T-helper 1 cell treated with Interleukin-12 subunit alpha and Interleukin-12 subunit beta and Interleukin-4 antibody, amounts not matched to agents 30 μg/mL and 1 μg/mL, for 36 hours (primary cell): ENCODE measurements around the gene SLC39A12.
"Not testable (repeated sequence)": the region's sequence is repeated elsewhere in the genome, so short reads cannot be mapped to it uniquely, and the experiment has no call there.

Source experiments
- H3K27ac Mint-ChIP-seq: one replicate; pipeline ENCODE4 v1.8.0; 2021; ENCODE audit warnings: mild to moderate bottlenecking, mixed read lengths
- H3K27me3 Mint-ChIP-seq: one replicate; pipeline ENCODE4 v1.8.0; 2021; ENCODE audit warnings: low read depth, mixed read lengths
- H3K36me3 Mint-ChIP-seq: one replicate; pipeline ENCODE4 v1.8.0; 2021; ENCODE audit warnings: low read depth, mixed read lengths
- H3K4me1 Mint-ChIP-seq: one replicate; pipeline ENCODE4 v1.8.0; 2021; ENCODE audit warnings: low read depth, mixed read lengths
- H3K4me3 Mint-ChIP-seq: one replicate; pipeline ENCODE4 v1.8.0; 2021; ENCODE audit warnings: mild to moderate bottlenecking, moderate library complexity, mixed read lengths
- H3K9me3 Mint-ChIP-seq: one replicate; pipeline ENCODE4 v1.8.0; 2021; ENCODE audit warnings: mixed read lengths

The SLC39A12 gene

GRCh38 chr10:17950269-17950668, 1.4 kb upstream of the SLC39A12 start:
- H3K36me3 Mint-ChIP-seq, H3K4me3 Mint-ChIP-seq, H3K9me3 Mint-ChIP-seq, H3K4me1 Mint-ChIP-seq, H3K27me3 Mint-ChIP-seq, H3K27ac Mint-ChIP-seq: not testable (repeated sequence)

GRCh38 chr10:17950726-17951125, 992 bp upstream of the SLC39A12 start:
- H3K4me3 Mint-ChIP-seq: no peak overlapping the region
- H3K9me3 Mint-ChIP-seq: no peaks in the 10 kb centered on the region
- H3K4me1 Mint-ChIP-seq: no peaks in the 10 kb centered on the region
- no peaks in the 10 kb centered on the region for H3K36me3 Mint-ChIP-seq
- H3K27ac Mint-ChIP-seq: no peak overlapping the region
- no peaks in the 10 kb centered on the region for H3K27me3 Mint-ChIP-seq

GRCh38 chr10:17954372-17954771, 2.7 kb downstream of the SLC39A12 start:
- H3K36me3 Mint-ChIP-seq, H3K4me3 Mint-ChIP-seq: not testable (repeated sequence)

GRCh38 chr10:17954861-17955260, 3.1 kb downstream of the SLC39A12 start:
- no peaks in the 10 kb centered on the region for H3K4me1 Mint-ChIP-seq
- no peak overlapping the region for H3K4me3 Mint-ChIP-seq
- H3K27me3 Mint-ChIP-seq: no peaks in the 10 kb centered on the region
- H3K27ac Mint-ChIP-seq: no peak overlapping the region
- no peaks in the 10 kb centered on the region for H3K9me3 Mint-ChIP-seq
- no peaks in the 10 kb centered on the region for H3K36me3 Mint-ChIP-seq

More at GRCh38 chr10:17954372-17954771, 2.7 kb downstream of the SLC39A12 start:
- not testable (repeated sequence) for H3K9me3 Mint-ChIP-seq, H3K4me1 Mint-ChIP-seq, H3K27ac Mint-ChIP-seq, H3K27me3 Mint-ChIP-seq

DNA sequence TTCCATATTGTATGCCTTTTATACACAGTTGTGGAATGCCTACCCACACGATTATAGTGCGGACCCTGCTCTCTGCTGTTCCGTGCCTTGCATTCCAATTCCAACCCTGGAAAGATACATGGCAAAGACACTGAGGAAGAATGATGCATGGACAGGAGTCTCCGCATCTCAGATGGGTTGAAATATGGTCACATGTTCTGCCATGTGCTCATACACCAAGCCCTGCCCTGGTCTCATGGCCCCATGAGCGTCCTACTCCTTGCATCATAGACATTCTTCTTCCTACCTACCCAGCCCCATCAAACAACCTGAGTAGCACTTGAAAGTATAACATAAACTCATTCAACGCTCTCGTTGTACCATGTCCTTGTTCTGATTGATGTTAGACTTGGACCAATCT, 6.3 kb downstream of the SLC39A12 start:
- Mint-ChIP-seq H3K4me1 (no peaks in the 10 kb centered on the region), H3K4me3 (no peak overlapping the region), H3K27ac (no peak overlapping the region), H3K9me3 (peaks cover 4% of the 10 kb centered on the region), H3K36me3 (no peaks in the 10 kb centered on the region), H3K27me3 (no peaks in the 10 kb centered on the region)

DNA sequence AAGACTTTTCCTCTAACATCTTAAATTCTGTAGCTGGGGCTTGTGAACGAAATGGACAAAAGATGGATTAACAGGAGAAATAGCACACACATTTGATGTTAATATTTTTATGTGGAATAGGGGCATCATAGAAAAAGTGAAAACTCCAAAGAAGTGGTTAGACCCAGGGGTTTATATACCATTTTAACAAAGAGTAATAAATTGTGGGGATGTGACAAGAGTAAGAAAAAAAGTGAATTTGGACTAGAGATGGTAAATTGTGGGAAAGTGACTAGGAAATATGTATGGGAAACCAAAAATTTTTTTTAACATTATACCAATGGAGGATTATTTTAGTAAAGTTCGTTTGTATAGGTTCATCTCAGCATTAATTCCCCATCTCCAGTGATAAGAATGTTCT, 8.2 kb downstream of the SLC39A12 start:
- Mint-ChIP-seq H3K4me3 (no peak overlapping the region), H3K36me3 (no peaks in the 10 kb centered on the region), H3K27ac (no peak overlapping the region), H3K27me3 (no peaks in the 10 kb centered on the region), H3K9me3 (peaks cover 4% of the 10 kb centered on the region), H3K4me1 (no peaks in the 10 kb centered on the region)

GRCh38 chr10:17961551-17962422, 10.1 kb downstream of the SLC39A12 start:
- Mint-ChIP-seq H3K27me3 (no peaks in the 10 kb centered on the region), H3K27ac (no peak overlapping the region), H3K9me3 (peaks cover 4% of the 10 kb centered on the region), H3K36me3 (no peaks in the 10 kb centered on the region), H3K4me3 (no peak overlapping the region), H3K4me1 (no peaks in the 10 kb centered on the region)

GRCh38 chr10:17963431-17963830, 11.7 kb downstream of the SLC39A12 start:
- Mint-ChIP-seq H3K36me3 (no peaks in the 10 kb centered on the region), H3K27ac (no peak overlapping the region), H3K9me3 (peaks cover 4% of the 10 kb centered on the region), H3K4me3 (no peak overlapping the region), H3K27me3 (no peaks in the 10 kb centered on the region), H3K4me1 (no peaks in the 10 kb centered on the region)

GRCh38 chr10:17965649-17966235, 14.0 kb downstream of the SLC39A12 start:
- no peaks in the 10 kb centered on the region for H3K36me3 Mint-ChIP-seq
- no peak overlapping the region for H3K4me3 Mint-ChIP-seq
- no peaks in the 10 kb centered on the region for H3K27me3 Mint-ChIP-seq
- H3K27ac Mint-ChIP-seq: no peak overlapping the region
- H3K4me1 Mint-ChIP-seq: no peaks in the 10 kb centered on the region
- peaks cover 8% of the 10 kb centered on the region for H3K9me3 Mint-ChIP-seq

DNA sequence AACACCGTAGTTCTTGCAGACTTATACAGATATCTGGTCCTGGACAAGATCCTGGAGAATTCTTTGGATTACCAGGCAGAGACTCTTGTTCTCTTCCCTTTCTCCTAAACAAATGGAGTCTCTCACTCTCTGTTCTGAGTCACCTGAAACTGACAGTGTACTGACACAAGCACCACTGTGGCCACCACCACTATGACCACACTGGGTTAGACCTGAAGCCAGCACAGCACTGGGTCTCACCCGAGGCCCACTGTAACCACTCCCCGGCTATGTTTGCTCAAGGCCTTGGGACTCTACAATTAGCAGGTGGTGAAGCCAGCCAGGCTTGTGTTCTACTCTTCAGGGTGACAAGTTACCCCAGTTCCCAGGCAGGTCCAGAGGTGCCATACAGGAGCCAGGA, 22.8 kb downstream of the SLC39A12 start:
- Mint-ChIP-seq H3K36me3 (no peaks in the 10 kb centered on the region), H3K9me3 (peaks cover 5% of the 10 kb centered on the region), H3K4me3 (no peak overlapping the region), H3K27ac (no peak overlapping the region), H3K27me3 (no peaks in the 10 kb centered on the region), H3K4me1 (no peaks in the 10 kb centered on the region)

GRCh38 chr10:17980846-17981565, 29.3 kb downstream of the SLC39A12 start:
- H3K27ac Mint-ChIP-seq: no peak overlapping the region
- H3K4me3 Mint-ChIP-seq: no peak overlapping the region
- no peaks in the 10 kb centered on the region for H3K27me3 Mint-ChIP-seq
- H3K9me3 Mint-ChIP-seq: no peaks in the 10 kb centered on the region
- H3K4me1 Mint-ChIP-seq: no peaks in the 10 kb centered on the region
- H3K36me3 Mint-ChIP-seq: no peaks in the 10 kb centered on the region

GRCh38 chr10:17981766-17982380, 30.2 kb downstream of the SLC39A12 start:
- H3K4me3 Mint-ChIP-seq: no peak overlapping the region
- H3K27me3 Mint-ChIP-seq: no peaks in the 10 kb centered on the region
- no peaks in the 10 kb centered on the region for H3K4me1 Mint-ChIP-seq
- no peaks in the 10 kb centered on the region for H3K9me3 Mint-ChIP-seq
- no peak overlapping the region for H3K27ac Mint-ChIP-seq
- H3K36me3 Mint-ChIP-seq: no peaks in the 10 kb centered on the region

DNA sequence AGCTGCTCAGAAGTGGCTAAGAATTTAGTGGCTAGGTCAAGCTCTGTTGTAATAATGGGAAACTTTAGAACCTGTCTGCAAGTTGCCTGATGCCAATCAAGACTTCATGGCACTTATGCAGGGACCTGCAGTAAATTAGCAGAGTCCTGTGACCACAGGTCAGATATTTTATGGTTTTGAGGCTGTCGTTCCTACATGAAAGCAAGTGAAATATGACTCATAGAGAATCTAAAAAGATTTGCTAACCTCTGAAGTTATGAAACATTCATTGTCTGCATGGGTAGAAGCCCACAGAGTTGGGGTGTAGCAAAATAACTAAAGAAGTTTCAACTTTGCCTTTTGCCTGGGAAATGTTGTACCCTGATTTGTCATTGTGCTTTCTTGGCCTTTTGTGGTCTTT, 32.3 kb downstream of the SLC39A12 start:
- Mint-ChIP-seq H3K9me3 (no peaks in the 10 kb centered on the region), H3K27ac (no peak overlapping the region), H3K4me3 (no peak overlapping the region), H3K36me3 (no peaks in the 10 kb centered on the region), H3K4me1 (no peaks in the 10 kb centered on the region), H3K27me3 (no peaks in the 10 kb centered on the region)

DNA sequence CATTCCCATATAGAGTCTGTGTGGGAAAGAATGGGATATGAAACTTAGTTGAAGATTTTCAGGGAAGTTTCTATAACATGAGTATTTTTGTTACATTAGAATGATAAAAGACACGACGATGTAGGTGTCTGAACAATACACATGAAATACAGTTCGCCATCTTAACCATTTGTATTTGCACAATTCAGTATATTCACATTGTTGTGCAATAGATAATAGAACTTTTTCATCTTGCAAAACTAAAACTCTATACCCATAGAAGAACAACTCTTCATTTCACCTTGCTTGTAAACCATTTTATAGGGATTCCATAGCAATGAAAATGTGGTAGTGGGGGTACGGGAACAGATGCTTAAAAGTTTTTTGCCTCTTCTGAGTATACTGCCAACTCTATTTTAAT, 32.8 kb downstream of the SLC39A12 start:
- no peak overlapping the region for H3K4me3 Mint-ChIP-seq
- H3K36me3 Mint-ChIP-seq: no peaks in the 10 kb centered on the region
- no peak overlapping the region for H3K27ac Mint-ChIP-seq
- no peaks in the 10 kb centered on the region for H3K4me1 Mint-ChIP-seq
- no peaks in the 10 kb centered on the region for H3K9me3 Mint-ChIP-seq
- no peaks in the 10 kb centered on the region for H3K27me3 Mint-ChIP-seq
